K562 (cell line): ENCODE measurements around the gene HPCA. TPM values are rescaled to one million over a fixed set of nuclear protein-coding genes. Genes with fewer than 3 reads are reported as not detected.

Experiments used
- ATAC-seq: fragments of 200-7000 bp; cut with Tn5 transposase; 3 replicates; pipeline ENCODE4 v1.9.1; 2020; ENCODE audit warnings: moderate library complexity
- BruUV-seq: library from RNA; stranded (reverse); fragments of 400-500 nt; replicated peaks from 2 replicates; lab custom pipeline; 2021; lab: Mats Ljungman, UMichigan
- CTCF ChIA-PET: fragments of 300-600 bp; formaldehyde crosslinking; extraction: SDS; loops from one replicate; lab custom pipeline; 2021; ENCODE audit warnings: low intra/inter-chr PET ratio; lab: Yijun Ruan, JAX
- POLR2A ChIA-PET: fragments of 300-600, 350-650 bp; sonication (Branson Sonifier 250); formaldehyde crosslinking; extraction: SDS; loops from one replicate; lab custom pipeline; 2021; ENCODE audit warnings: antibody characterized with exemption, inconsistent platforms; lab: Yijun Ruan, JAX
- DNase-seq, 4 experiments: peaks; one replicate each; pipeline versions ENCODE4 v3.0.0 to v3.0.0-alpha.2; 2011 to 2018; ENCODE audit warnings: low spot score in 3 of 4, mixed read lengths in 3 of 4; ENCODE audit errors: extremely low read depth in 1 of 4
- FAIRE-seq: peaks from 2 replicates; lab custom pipeline; 2011; peaks lifted over from hg19 to GRCh38; lab: Jason Lieb, UNC
- H2AFZ ChIP-seq: 2 replicates; pipeline ENCODE4 v1.6.0; 2011; ENCODE audit warnings: low read depth, low read length, control low read depth, inconsistent platforms
- H3K27ac ChIP-seq: fragments of 200-600 bp; 3 replicates; pipeline ENCODE4 v1.8.0; 2011; ENCODE audit warnings: low read depth, mild to moderate bottlenecking, control low read depth, inconsistent platforms, low read length, moderate library complexity, mixed read lengths; ENCODE audit errors: extremely low read depth
- H3K27me3 ChIP-seq, 2 experiments: fragments of 300-600 bp in 1 of 2; 2 replicates in 1 of 2; 3 replicates in 1 of 2; pipeline versions ENCODE4 v1.6.0 to v1.8.0; 2011; ENCODE audit warnings: inconsistent platforms in 2 of 2, low read length in 2 of 2, mild to moderate bottlenecking in 1 of 2, mixed read lengths in 1 of 2, moderate library complexity in 1 of 2; ENCODE audit not compliant: control insufficient read depth in 2 of 2, insufficient read depth in 2 of 2
- H3K36me3 ChIP-seq: fragments of 300-600 bp; 3 replicates; pipeline ENCODE4 v1.8.0; 2011; ENCODE audit warnings: mild to moderate bottlenecking, low read length, inconsistent platforms; ENCODE audit not compliant: control insufficient read depth, insufficient read depth
- H3K4me1 ChIP-seq, 2 experiments: fragments of 200-600 bp in 1 of 2; replicated peaks in 1 of 2; 2 replicates in 1 of 2; 3 replicates in 1 of 2; pipeline versions ENCODE4 v1.5.1 to v1.8.0; 2011; ENCODE audit warnings: inconsistent platforms in 2 of 2, low read length in 2 of 2, mild to moderate bottlenecking in 1 of 2, mixed read lengths in 1 of 2, moderate library complexity in 1 of 2; ENCODE audit not compliant: control insufficient read depth in 2 of 2, insufficient read depth in 2 of 2
- H3K4me2 ChIP-seq: 2 replicates; pipeline ENCODE4 v1.6.1; 2011; ENCODE audit warnings: low read length, control low read depth, inconsistent platforms, mixed read lengths; ENCODE audit not compliant: insufficient read depth
- H3K4me3 ChIP-seq: fragments of 200-600 bp; sonication (generic), shearing (Covaris generic); 2 replicates; pipeline ENCODE4 v1.5.1; 2016; ENCODE audit warnings: control low read depth, inconsistent platforms
- H3K79me2 ChIP-seq: fragments of 200-600 bp; 3 replicates; pipeline ENCODE4 v1.8.0; 2011; ENCODE audit warnings: low read length, inconsistent platforms; ENCODE audit not compliant: control insufficient read depth, insufficient read depth
- H3K9ac ChIP-seq, 2 experiments: 2 replicates each; pipeline versions ENCODE4 v1.6.0 to v1.6.1; 2011; ENCODE audit warnings: low read depth in 2 of 2, low read length in 2 of 2, control low read depth in 1 of 2, inconsistent platforms in 1 of 2, mild to moderate bottlenecking in 1 of 2, mixed read lengths in 1 of 2; ENCODE audit not compliant: insufficient read depth in 1 of 2
- H3K9me1 ChIP-seq: one replicate; pipeline ENCODE4 v1.6.0; 2011; ENCODE audit warnings: inconsistent platforms, mild to moderate bottlenecking, low read length, moderate library complexity; ENCODE audit not compliant: control insufficient read depth, insufficient read depth
- H3K9me3 ChIP-seq: replicated peaks from 2 replicates; pipeline ENCODE4 v1.5.1; 2011; ENCODE audit warnings: low read depth, low read length, inconsistent platforms; ENCODE audit not compliant: control insufficient read depth, insufficient read depth
- H4K20me1 ChIP-seq: replicated peaks from 2 replicates; pipeline ENCODE4 v1.6.1; 2011; ENCODE audit warnings: low read length, inconsistent platforms, mixed read lengths; ENCODE audit not compliant: control insufficient read depth, insufficient read depth
- ARHGAP35 ChIP-seq: fragments of 450-650 bp; IDR thresholded peaks from 2 replicates; pipeline ENCODE4 v1.6.1; 2018; ENCODE audit not compliant: partially characterized antibody
- ATF7 ChIP-seq: fragments of 450-650 bp; IDR thresholded peaks from 2 replicates; pipeline ENCODE4 v1.7.1; 2014; ENCODE audit warnings: mild to moderate bottlenecking, moderate library complexity
- C11orf30 ChIP-seq: fragments of 450-650 bp; IDR thresholded peaks from 2 replicates; pipeline ENCODE4 v1.6.1; 2016; ENCODE audit warnings: low read depth, mild to moderate bottlenecking
- ETS2 ChIP-seq: IDR thresholded peaks from 2 replicates; pipeline ENCODE4 v1.6.1; 2016; ENCODE audit warnings: borderline replicate concordance, missing genetic modification characterization, mild to moderate bottlenecking, moderate library complexity, missing compliant biosample characterization; ENCODE audit not compliant: poor library complexity, severe bottlenecking
- HDAC3 ChIP-seq: fragments of 450-650 bp; IDR thresholded peaks from 2 replicates; pipeline ENCODE4 v1.6.1; 2018; ENCODE audit warnings: borderline replicate concordance, mild to moderate bottlenecking, moderate library complexity; ENCODE audit not compliant: partially characterized antibody
- KDM2B ChIP-seq: fragments of 250-450 bp; sonication (Bioruptor Pico); IDR thresholded peaks from 2 replicates; pipeline ENCODE4 v1.8.0; 2021; ENCODE audit warnings: mild to moderate bottlenecking, moderate library complexity
- MTA3 ChIP-seq: fragments of 450-650 bp; formaldehyde crosslinking; IDR thresholded peaks from 2 replicates; pipeline ENCODE4 v1.6.1; 2017; ENCODE audit warnings: mild to moderate bottlenecking, borderline replicate concordance
- PCBP1 ChIP-seq: fragments of 200-400 bp; formaldehyde crosslinking; IDR thresholded peaks from 2 replicates; pipeline ENCODE4 v1.6.1; 2018; ENCODE audit warnings: mild to moderate bottlenecking, low read depth, low read length; ENCODE audit not compliant: poor library complexity, severe bottlenecking
- RBM15 ChIP-seq: fragments of 200-400 bp; formaldehyde crosslinking; IDR thresholded peaks from 2 replicates; pipeline ENCODE4 v1.6.1; 2018; ENCODE audit warnings: mild to moderate bottlenecking, low read length, moderate library complexity; ENCODE audit not compliant: insufficient read depth
- ZC3H8 ChIP-seq: fragments of 450-650 bp; IDR thresholded peaks from 2 replicates; pipeline ENCODE4 v1.6.1; 2017
- ZNF507 ChIP-seq: conservative IDR thresholded peaks from 2 replicates; pipeline ENCODE4 v1.6.1; 2017; ENCODE audit warnings: missing genetic modification characterization, missing compliant biosample characterization
- ZNF644 ChIP-seq: fragments of 200-800 bp; sonication (Bioruptor generic); IDR thresholded peaks from 2 replicates; pipeline ENCODE4 v1.6.1; 2016; ENCODE audit warnings: low read depth, missing genetic modification characterization, missing compliant biosample characterization
- WGBS: fragments of 100-300 bp; shearing (Covaris generic); methylation state at CpG from one replicate; pipeline ENCODE4 v1.1.6; 2016; ENCODE audit warnings: low coverage, mixed read lengths; ENCODE audit not compliant: insufficient coverage; ENCODE audit errors: missing lambda C conversion rate; 5-methylcytosine and 5-hydroxymethylcytosine counted together
- in situ Hi-C: fragments of 300-500 bp; cut with MboI; formaldehyde crosslinking; loops from 4 replicates; pipeline ENCODE4 v1.15.0; 2018; ENCODE audit warnings: inconsistent platforms, mixed read lengths
- intact Hi-C: fragments of 100-400 bp; cut with micrococcal nuclease; formaldehyde crosslinking; loops from 2 replicates; pipeline ENCODE4 v1.14.2; 2022
- polyA plus RNA-seq, 8 experiments: library from polyadenylated mRNA; depleted of rRNA in 4 of 8; stranded (reverse) in 5 of 8; unstranded in 3 of 8; fragments of >200 nt; fragmentation: Nextera tagmentation in 2 of 8; fragmentation: Illumina TruSeq in 1 of 8; extraction: Ambion mirVana in 2 of 8; extraction: Trizol in 1 of 8; gene quantifications; 2 replicates each; pipeline versions ENCODE4 v1.2.1 to v1.2.3, GENCODE V29; 2011 to 2014; ENCODE audit warnings: inconsistent platforms in 1 of 8, missing spikeins in 1 of 8
- total RNA-seq, 7 experiments: library from RNA; depleted of rRNA in 6 of 7; stranded (reverse); fragments of >200 nt in 6 of 7; fragmentation: Illumina TruSeq in 2 of 7; extraction: Trizol in 2 of 7; gene quantifications; 2 replicates each; pipeline versions ENCODE4 v1.2.1 to v1.2.3, GENCODE V29; 2011 to 2021; ENCODE audit warnings: low replicate concordance in 1 of 7
- TF ChIP-seq, protein P1 (sequence below): fragments of 450-650 bp; formaldehyde crosslinking; IDR thresholded peaks from 2 replicates; pipeline ENCODE4 v1.4.0; 2022; ENCODE audit warnings: missing genetic modification characterization
- TF ChIP-seq, protein P2 (sequence below): fragments of 450-650 bp; formaldehyde crosslinking; IDR thresholded peaks from 2 replicates; pipeline ENCODE4 v1.4.0; 2020; ENCODE audit warnings: mild to moderate bottlenecking
- TF ChIP-seq, protein P3 (sequence below): fragments of 250-450 bp; sonication (Bioruptor Pico); IDR thresholded peaks from 2 replicates; pipeline ENCODE4 v1.8.0; 2022; ENCODE audit warnings: inconsistent platforms, mild to moderate bottlenecking, moderate library complexity, borderline replicate concordance

Gene HPCA
- total and polyA plus RNA-seq, 9 of the 15 experiments (the other 6 are each of a cell fraction or from before 2014, with no cell fraction given): not detected

DNA sequence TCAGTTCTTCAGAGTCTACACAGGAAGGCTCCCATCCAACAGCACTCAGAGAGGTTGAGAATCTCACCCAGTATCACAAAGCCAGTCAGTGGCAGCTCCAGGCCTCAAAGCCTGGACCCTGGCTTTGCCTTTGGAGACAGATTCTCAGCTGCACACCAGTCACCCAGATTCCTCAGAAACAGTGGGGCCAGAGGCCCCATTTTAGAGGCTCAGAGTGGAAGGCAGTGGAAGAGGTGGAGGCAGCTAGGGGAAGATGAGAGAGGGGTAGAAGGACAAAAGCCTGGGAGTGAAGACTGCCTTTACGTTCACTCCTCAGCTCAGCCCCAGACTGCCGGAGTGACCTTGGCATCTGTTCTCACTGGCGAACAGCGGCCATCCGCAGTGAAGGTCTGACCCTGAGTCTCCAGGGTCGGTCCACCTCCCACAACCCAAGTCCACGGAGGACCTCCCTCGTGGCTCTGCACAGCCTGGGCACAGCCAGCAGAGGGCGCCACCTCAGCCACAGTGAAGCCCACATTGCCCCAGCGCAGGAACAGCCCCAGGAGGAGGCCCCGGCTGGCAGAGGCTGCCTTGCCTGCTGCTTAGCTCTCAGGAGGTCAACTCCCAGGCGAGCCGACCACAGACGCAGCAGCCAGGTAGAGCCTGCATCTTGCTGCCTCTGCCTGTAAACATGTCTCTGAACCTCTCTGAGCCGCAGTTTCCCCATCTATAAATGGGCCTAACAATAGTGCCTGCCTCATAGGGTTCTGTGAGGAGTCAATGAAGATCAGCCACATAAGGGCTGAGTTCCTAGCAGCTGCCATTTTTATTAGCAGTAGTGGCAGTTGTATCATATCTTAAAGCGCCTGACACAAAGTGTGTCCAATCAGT lies 9.7 kb upstream of the HPCA start:
- no TSS peak for BruUV-seq
- H3K4me1 ChIP-seq: peaks cover 2 to 6% of the 10 kb centered on the region in 2 experiments; a peak in 3 of 5 replicates
- H4K20me1 ChIP-seq: peaks cover 24% of the 10 kb centered on the region
- H3K27me3 ChIP-seq: peaks cover 15 to 39% of the 10 kb centered on the region in 2 experiments; a peak in 4 of 5 replicates
- DNase-seq (peak; percentile 72 to 89 (median 86)), ATAC-seq (peak; percentile 85), FAIRE-seq (peak; percentile 75)
- H3K9me3 ChIP-seq: no peaks in the 10 kb centered on the region
- intact Hi-C loops: loop anchor here (2.0 kb wide), 1 partner anchor 208 kb away; no protein-coding TSS in a partner anchor
- no peaks in the 10 kb centered on the region for H3K79me2 ChIP-seq
- no peak overlapping the region for H3K9ac ChIP-seq
- 7% methylated on average over 16 of the region's 16 CpGs for WGBS
- in situ Hi-C loops: loop anchor here (25.0 kb wide), 1 partner anchor 736 kb away; no protein-coding TSS in a partner anchor
- no peak overlapping the region for H2AFZ ChIP-seq
- no peaks in the 10 kb centered on the region for H3K9me1 ChIP-seq
- H3K36me3 ChIP-seq: no peaks in the 10 kb centered on the region
- H3K4me3 ChIP-seq: no peak overlapping the region
- POLR2A ChIA-PET: interaction anchor here (0.6 to 1.7 kb wide), 3 partner anchors 16 to 153 kb away, joined by 3 to 5 read pairs (median 3); no protein-coding TSS in a partner anchor
- CTCF ChIA-PET: interaction anchor here (0.6 to 3.6 kb wide), 7 partner anchors 9 to 236 kb away, joined by 3 to 29 read pairs (median 3); no protein-coding TSS in a partner anchor
- no peak overlapping the region for H3K27ac ChIP-seq
- H3K4me2 ChIP-seq: no peak overlapping the region
- TF ChIP-seq, protein P1, sequence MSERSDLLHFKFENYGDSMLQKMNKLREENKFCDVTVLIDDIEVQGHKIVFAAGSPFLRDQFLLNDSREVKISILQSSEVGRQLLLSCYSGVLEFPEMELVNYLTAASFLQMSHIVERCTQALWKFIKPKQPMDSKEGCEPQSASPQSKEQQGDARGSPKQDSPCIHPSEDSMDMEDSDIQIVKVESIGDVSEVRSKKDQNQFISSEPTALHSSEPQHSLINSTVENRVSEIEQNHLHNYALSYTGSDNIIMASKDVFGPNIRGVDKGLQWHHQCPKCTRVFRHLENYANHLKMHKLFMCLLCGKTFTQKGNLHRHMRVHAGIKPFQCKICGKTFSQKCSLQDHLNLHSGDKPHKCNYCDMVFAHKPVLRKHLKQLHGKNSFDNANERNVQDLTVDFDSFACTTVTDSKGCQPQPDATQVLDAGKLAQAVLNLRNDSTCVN (CRISPR knock-in tag): no peak
- TF ChIP-seq ETS2 (tag) (no peak), ATF7 (no peak), RBM15 (no peak), C11orf30 (no peak), PCBP1 (no peak), HDAC3 (no peak), ZNF644 (tag) (no peak), ZNF507 (tag) (no peak), MTA3 (peak; percentile 44; the same call in 1 of the 2 replicates), KDM2B (no peak), ZC3H8 (no peak), ARHGAP35 (no peak)
- TF ChIP-seq, protein P2, sequence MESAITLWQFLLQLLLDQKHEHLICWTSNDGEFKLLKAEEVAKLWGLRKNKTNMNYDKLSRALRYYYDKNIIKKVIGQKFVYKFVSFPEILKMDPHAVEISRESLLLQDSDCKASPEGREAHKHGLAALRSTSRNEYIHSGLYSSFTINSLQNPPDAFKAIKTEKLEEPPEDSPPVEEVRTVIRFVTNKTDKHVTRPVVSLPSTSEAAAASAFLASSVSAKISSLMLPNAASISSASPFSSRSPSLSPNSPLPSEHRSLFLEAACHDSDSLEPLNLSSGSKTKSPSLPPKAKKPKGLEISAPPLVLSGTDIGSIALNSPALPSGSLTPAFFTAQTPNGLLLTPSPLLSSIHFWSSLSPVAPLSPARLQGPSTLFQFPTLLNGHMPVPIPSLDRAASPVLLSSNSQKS (CRISPR knock-in tag): no peak
- TF ChIP-seq, protein P3, sequence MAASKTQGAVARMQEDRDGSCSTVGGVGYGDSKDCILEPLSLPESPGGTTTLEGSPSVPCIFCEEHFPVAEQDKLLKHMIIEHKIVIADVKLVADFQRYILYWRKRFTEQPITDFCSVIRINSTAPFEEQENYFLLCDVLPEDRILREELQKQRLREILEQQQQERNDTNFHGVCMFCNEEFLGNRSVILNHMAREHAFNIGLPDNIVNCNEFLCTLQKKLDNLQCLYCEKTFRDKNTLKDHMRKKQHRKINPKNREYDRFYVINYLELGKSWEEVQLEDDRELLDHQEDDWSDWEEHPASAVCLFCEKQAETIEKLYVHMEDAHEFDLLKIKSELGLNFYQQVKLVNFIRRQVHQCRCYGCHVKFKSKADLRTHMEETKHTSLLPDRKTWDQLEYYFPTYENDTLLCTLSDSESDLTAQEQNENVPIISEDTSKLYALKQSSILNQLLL: no peak
